ENCODE measurements around the gene IER3.

GRCh38 chr6:30703821-30704220 is 40.5 kb downstream of the IER3 start:
- no peak for TF ChIP-seq CTCF (IDR thresholded peaks at IDR 0.05)
- no peak for TF ChIP-seq TAF1 (IDR thresholded peaks at IDR 0.05; ENCODE audit: borderline replicate concordance, low read depth, low read length)
- no peak for TF ChIP-seq POLR2AphosphoS5 (IDR thresholded peaks at IDR 0.05; ENCODE audit: low read depth, low read length)
- TF ChIP-seq RAD21 (IDR thresholded peaks at IDR 0.05; ENCODE audit: low read length), result no peak
- no peak for TF ChIP-seq FOXJ3 (CRISPR knock-in tag; IDR thresholded peaks at IDR 0.05)
- no peak for TF ChIP-seq EZH2phosphoT487 (IDR thresholded peaks at IDR 0.05; ENCODE audit: borderline replicate concordance, low read depth)
- no peak for TF ChIP-seq USF2 (IDR thresholded peaks at IDR 0.05; ENCODE audit: borderline replicate concordance, low read depth, low read length)
- TF ChIP-seq MAX (IDR thresholded peaks at IDR 0.05; ENCODE audit: low read depth), result no peak
- TF ChIP-seq GATA2 (CRISPR knock-in tag; IDR thresholded peaks at IDR 0.05), result no peak
- no peak for TF ChIP-seq REST (IDR thresholded peaks at IDR 0.05; ENCODE audit: low read depth, low read length)
